HG02973 (cell line): Measurements from ENCODE around the gene CACHD1.
"Not testable (repeated sequence)": the region's sequence is repeated elsewhere in the genome, so short reads cannot be mapped to it uniquely, and the experiment has no call there.

Experiments
- ATAC-seq: cut with Tn5 transposase; IDR thresholded peaks from one replicate; pipeline ENCODE4 v1.9.1; 2021; ENCODE audit warnings: moderate library complexity; ENCODE audit not compliant: unreplicated experiment

The CACHD1 gene

GRCh38 chr1:64581135-64581842 lies 111.4 kb downstream of the CACHD1 start:
- ATAC-seq, result no peak

GRCh38 chr1:64581843-64582185 lies 111.9 kb downstream of the CACHD1 start:
- no peak for ATAC-seq

DNA sequence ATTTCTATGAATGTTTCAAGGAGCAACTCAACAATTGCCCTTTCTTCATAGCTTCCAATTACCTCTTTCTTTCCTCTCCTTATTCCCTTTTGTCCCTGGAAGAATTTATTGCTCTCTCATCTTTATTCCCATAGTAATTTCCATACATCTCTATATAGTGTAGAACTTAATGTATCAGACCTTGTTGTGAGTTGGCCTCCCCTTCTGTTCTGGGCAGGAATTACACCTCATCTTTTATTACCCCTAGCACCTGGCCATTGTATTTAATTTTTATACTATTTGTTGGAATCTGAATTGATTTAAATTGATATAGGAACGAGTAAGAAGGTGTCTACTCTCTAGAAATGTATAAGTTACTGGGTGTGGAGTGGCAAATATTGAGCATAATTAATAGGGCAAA lies 114.5 kb downstream of the CACHD1 start:
- no peak for ATAC-seq

GRCh38 chr1:64588876-64589275 lies 118.9 kb downstream of the CACHD1 start:
- no peak for ATAC-seq

DNA sequence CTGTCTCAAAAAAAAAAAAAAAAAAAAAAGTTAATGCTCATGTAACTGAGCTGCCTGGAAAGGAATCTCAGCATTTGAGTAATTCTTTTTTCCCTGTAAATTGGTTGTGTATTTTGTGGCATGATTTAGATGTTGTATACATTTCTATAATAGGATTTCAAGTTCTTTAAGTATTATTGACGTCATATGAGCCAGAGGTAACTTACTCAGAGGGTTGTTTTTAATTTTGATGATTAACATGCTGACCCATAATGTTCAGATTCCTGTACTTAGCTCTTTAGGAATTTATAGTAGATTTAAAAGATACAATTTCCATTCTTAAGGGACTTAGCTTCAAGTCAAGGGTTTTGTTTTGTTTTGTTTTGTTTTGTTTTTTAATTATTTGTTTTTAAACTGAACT lies 120.4 kb downstream of the CACHD1 start:
- no peak for ATAC-seq

- no peak for ATAC-seq
These were observed 124.5 kb downstream of the CACHD1 start for GRCh38 chr1:64594446-64594845.

GRCh38 chr1:64595871-64596515 lies 126.1 kb downstream of the CACHD1 start:
- no peak for ATAC-seq

GRCh38 chr1:64597113-64597512 lies 127.2 kb downstream of the CACHD1 start:
- ATAC-seq, result no peak

GRCh38 chr1:64598100-64598571 lies 128.2 kb downstream of the CACHD1 start:
- ATAC-seq, result no peak

DNA sequence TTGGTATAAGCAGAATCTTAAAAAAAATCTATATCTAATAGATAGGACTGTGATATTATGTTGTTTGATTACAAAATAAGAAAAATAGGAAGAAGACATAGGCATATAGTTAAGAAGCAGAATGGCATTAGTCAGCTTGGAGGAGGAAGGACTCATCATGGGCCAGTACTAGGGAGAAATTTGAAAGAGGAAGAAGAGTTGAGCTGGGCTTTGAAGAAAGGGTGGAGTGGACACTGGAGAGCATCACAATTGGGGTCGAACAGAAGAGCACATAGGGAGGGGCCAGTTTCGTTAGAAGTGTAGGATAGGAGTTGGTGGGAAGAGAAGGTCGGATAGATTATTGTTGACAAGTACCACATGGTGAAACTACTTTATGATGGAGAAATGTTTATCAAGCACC lies 129.3 kb downstream of the CACHD1 start:
- ATAC-seq, result no peak

DNA sequence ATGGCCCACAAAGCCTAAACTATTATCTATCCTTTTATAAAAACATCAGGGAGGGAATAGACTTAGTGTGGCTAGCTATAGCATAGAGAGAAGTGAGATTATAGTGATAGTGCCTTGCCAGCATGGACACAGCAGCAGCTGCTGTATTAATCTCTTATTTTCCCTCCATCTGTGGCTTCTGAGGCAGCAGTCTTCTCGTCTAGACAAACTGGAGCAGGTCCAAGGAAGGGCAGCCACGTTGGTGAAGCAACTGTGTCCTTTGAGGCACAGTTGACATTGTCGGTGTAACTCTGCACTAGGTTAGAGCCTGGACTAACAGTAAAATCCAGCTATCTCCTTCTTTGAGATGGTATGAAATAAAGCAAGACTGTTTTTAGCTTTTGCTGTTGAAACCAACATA lies 131.3 kb downstream of the CACHD1 start:
- ATAC-seq, result no peak

DNA sequence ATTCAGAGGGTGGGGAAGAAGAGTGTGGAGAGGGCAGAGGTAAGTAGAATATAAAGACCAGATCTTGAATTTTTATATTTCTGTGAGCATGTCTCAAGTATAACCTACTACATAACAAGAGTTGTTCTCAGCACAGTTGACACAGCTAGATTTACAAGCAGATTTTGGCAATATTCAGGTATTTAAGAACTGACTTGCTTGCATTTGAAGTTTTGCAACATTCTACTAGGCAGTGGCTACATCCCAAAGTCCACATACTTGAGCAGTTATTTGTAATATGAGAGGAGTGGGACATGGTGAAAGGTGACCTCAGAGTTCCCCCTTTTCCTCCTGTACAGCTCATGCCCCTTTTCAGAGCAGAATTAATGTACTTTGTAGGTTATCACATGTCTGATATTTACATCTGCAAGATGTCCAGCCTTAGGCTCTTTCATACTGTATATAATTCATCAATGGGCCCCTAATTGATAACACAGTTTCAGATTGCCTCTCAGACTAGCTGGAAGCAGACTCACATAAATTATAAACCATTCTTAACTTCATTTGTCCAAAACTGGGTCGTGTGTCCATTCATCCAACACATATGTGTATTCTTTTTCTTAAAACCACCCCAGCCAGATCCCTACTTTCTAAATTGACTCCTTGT lies 138.2 kb downstream of the CACHD1 start:
- no peak for ATAC-seq

DNA sequence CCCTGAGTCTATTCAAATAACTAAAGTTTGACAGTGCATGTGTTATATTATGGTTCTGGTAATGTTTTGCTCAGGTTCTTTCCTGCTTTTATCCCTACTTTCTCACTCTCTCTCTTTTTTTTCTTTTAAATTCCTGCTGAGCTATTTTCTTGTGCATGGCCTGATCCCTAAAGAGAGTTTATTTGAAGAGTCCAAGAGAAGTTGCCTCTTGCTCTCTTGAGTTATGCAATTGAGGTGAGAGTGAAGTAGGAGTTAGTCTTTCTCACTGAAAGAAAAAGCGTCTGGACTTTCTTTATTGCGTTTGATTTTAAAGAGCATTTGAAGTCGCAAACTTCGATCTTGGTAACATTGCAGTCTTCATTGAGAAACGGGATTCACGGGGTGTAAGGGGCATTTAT lies 138.7 kb downstream of the CACHD1 start:
- no peak for ATAC-seq

DNA sequence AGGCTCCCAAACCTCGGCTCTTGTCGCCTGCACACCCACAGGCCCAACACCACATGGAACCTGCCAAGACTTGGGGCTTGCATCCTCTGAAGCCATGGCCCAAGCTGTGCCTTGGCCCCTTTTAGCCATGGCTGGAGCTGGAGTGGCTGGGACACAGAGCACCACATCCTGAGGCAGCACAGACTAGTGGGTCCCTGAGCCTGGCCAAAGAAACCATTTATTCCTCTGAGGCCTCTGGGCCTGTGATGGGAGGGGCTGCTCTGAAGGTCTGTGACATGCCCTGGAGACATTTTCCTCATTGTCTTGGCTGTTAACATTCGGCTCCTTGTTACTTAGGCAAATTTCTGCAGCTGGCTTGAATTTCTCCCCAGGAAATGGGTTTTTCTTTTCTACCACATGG lies 141.0 kb downstream of the CACHD1 start:
- ATAC-seq, result not testable (repeated sequence)

GRCh38 chr1:64616039-64616438 lies 146.1 kb downstream of the CACHD1 start:
- ATAC-seq, result no peak

- no peak for ATAC-seq
These were observed 153.8 kb downstream of the CACHD1 start for GRCh38 chr1:64623750-64624191.

GRCh38 chr1:64624218-64624713 lies 154.3 kb downstream of the CACHD1 start:
- ATAC-seq, result no peak

GRCh38 chr1:64624808-64625207 lies 154.9 kb downstream of the CACHD1 start:
- no peak for ATAC-seq

DNA sequence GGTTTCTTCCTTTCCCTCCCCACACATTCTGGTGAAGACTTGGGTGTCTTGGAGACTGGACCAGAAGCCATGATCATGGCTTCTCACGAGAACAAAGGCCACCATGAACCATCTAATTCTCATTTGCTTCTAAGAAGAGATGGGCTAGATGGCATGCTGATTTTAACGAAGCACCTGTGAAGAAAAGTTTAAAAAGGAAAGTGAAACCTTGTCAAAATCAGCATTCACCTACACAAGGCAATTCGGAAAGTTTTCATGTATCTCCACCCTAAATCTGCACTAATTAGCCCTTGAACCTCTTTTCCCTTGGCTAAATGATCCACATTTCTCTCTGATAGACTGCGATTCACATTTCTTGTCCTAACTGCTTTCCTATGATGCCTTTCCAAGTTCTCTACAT lies 160.7 kb downstream of the CACHD1 start:
- ATAC-seq, result no peak

- no peak for ATAC-seq
These were observed 161.6 kb downstream of the CACHD1 start for GRCh38 chr1:64631346-64632034.

GRCh38 chr1:64632936-64633335 lies 163.0 kb downstream of the CACHD1 start:
- no peak for ATAC-seq
